Nephron (organoid): ENCODE results near the gene HRH1.

ENCODE experiments used
- H3K27ac Mint-ChIP-seq, 3 experiments: 2 replicates each; pipeline ENCODE4 v1.8.0; 2020; ENCODE audit warnings: mixed read lengths in 3 of 3, mild to moderate bottlenecking in 2 of 3, moderate library complexity in 1 of 3
- H3K27me3 Mint-ChIP-seq: 2 replicates; pipeline ENCODE4 v1.8.0; 2021; ENCODE audit warnings: low read depth, mild to moderate bottlenecking, moderate library complexity, mixed read lengths
- H3K36me3 Mint-ChIP-seq: 2 replicates; pipeline ENCODE4 v1.8.0; 2020; ENCODE audit warnings: low read depth, mixed read lengths
- H3K4me1 Mint-ChIP-seq: 2 replicates; pipeline ENCODE4 v1.8.0; 2020; ENCODE audit warnings: mixed read lengths
- H3K4me3 Mint-ChIP-seq, 3 experiments: 2 replicates each; pipeline ENCODE4 v1.8.0; 2020; ENCODE audit warnings: mild to moderate bottlenecking in 3 of 3, mixed read lengths in 3 of 3, moderate library complexity in 2 of 3
- H3K9me3 Mint-ChIP-seq: 2 replicates; pipeline ENCODE4 v1.8.0; 2020; ENCODE audit warnings: mixed read lengths
- TF ChIP-seq, protein P1 (sequence below), 3 experiments: fragments of 200-600 bp; sonication (generic); IDR thresholded peaks; one replicate each; pipeline ENCODE4 v1.5.0; 2021; ENCODE audit warnings: antibody characterized with exemption in 3 of 3; ENCODE audit not compliant: unreplicated experiment in 3 of 3

HRH1 gene

DNA sequence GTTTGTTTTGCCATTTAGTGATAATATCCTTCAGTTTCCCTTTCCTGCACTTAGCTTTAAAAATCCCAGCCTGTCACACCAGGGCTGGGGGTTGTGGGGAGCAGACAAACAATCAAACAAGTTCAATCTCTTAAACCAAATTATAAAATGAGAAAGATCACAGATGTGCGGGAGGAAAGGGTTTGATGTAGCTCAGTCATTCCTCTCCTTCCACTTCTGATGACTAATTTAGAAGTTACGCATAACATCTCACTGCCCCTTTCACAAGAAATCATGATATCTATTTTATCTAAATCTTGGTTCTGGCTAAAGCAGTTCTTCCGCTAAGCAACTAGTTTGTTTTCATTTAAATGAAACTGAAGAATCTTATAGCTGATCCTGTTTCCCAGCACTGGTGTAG is 83.8 kb downstream of the HRH1 start:
- H3K27me3 Mint-ChIP-seq: peaks cover 34% of the 10 kb centered on the region
- H3K4me1 Mint-ChIP-seq: no peaks in the 10 kb centered on the region
- H3K4me3 Mint-ChIP-seq: no peak overlapping the region
- H3K9me3 Mint-ChIP-seq: peaks cover 12% of the 10 kb centered on the region
- TF ChIP-seq, protein P1, sequence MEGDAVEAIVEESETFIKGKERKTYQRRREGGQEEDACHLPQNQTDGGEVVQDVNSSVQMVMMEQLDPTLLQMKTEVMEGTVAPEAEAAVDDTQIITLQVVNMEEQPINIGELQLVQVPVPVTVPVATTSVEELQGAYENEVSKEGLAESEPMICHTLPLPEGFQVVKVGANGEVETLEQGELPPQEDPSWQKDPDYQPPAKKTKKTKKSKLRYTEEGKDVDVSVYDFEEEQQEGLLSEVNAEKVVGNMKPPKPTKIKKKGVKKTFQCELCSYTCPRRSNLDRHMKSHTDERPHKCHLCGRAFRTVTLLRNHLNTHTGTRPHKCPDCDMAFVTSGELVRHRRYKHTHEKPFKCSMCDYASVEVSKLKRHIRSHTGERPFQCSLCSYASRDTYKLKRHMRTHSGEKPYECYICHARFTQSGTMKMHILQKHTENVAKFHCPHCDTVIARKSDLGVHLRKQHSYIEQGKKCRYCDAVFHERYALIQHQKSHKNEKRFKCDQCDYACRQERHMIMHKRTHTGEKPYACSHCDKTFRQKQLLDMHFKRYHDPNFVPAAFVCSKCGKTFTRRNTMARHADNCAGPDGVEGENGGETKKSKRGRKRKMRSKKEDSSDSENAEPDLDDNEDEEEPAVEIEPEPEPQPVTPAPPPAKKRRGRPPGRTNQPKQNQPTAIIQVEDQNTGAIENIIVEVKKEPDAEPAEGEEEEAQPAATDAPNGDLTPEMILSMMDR (IDR thresholded peaks at IDR 0.05; ENCODE audit: unreplicated experiment in 3 of 3): no peak
- no peaks in the 10 kb centered on the region for H3K36me3 Mint-ChIP-seq
- no peak overlapping the region for H3K27ac Mint-ChIP-seq

DNA sequence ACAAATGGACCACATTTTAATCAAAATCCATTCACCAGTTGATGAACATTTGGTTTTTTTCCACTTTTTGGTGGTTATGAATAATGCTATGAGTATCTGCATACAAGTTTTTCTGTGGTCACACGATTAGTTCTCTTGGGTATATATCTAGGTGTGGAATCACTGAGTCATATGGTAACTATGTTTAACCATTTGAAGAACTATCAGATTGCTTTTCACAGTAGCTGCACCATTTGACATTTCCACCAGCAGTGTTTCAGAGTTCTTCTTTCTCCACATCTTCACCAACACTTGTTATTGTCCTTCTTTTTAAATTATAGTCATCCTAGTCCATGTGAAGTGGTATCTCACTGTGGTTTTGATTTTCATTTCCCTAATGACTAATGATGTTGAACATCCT is 84.6 kb downstream of the HRH1 start:
- H3K4me1 Mint-ChIP-seq: no peaks in the 10 kb centered on the region
- H3K36me3 Mint-ChIP-seq: no peaks in the 10 kb centered on the region
- no peak overlapping the region for H3K4me3 Mint-ChIP-seq
- H3K27ac Mint-ChIP-seq: no peak overlapping the region
- TF ChIP-seq, protein P1 (IDR thresholded peaks at IDR 0.05; ENCODE audit: unreplicated experiment in 3 of 3): no peak
- H3K27me3 Mint-ChIP-seq: peaks cover 27% of the 10 kb centered on the region
- H3K9me3 Mint-ChIP-seq: peaks cover 12% of the 10 kb centered on the region

DNA sequence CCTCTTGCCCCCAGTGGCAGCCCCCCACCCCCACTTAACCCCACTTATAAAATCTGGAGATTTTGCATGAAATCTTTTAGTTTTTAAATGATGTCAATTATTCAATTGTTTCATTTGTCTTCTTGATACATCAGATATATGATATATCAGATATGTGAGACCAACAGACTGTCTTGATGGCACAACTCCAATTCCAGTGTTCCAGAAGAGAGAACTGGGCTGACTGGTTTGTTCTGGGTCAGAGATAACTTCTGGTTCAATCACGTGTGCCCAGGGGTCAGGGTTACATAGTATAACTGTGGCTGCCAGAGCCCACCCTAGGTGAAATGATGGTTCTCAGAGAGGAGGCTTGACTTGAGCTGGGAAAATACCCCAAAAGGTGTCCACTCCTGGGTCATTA is 85.5 kb downstream of the HRH1 start:
- TF ChIP-seq, protein P1 (IDR thresholded peaks at IDR 0.05; ENCODE audit: unreplicated experiment in 3 of 3): no peak
- H3K36me3 Mint-ChIP-seq: no peaks in the 10 kb centered on the region
- H3K9me3 Mint-ChIP-seq: peaks cover 12% of the 10 kb centered on the region
- peaks cover 19% of the 10 kb centered on the region for H3K27me3 Mint-ChIP-seq
- H3K4me1 Mint-ChIP-seq: no peaks in the 10 kb centered on the region
- H3K4me3 Mint-ChIP-seq: no peak overlapping the region
- H3K27ac Mint-ChIP-seq: no peak overlapping the region

DNA sequence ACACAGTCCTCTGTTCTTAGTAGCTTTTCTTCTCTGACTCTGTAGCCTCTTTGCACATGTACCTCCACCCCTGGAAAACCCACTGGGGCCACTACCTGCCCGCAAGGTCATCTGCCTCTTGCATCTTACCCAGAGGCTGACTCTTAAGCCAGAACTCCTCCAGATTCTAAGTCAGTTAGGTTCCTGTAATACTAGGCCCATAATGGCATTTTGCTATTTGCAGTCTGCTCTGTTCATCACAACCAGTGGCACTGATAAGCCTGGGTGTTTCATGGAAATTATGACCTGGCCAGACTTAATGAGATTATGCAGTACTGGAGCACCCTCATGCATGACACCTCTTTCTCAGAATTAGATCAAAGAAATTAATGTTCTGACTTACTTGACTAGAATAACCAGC is 86.2 kb downstream of the HRH1 start:
- Mint-ChIP-seq H3K9me3 (peaks cover 12% of the 10 kb centered on the region), H3K27ac (no peak overlapping the region), H3K4me1 (no peaks in the 10 kb centered on the region), H3K27me3 (peaks cover 15% of the 10 kb centered on the region), H3K4me3 (no peak overlapping the region), H3K36me3 (no peaks in the 10 kb centered on the region)
- TF ChIP-seq, protein P1 (IDR thresholded peaks at IDR 0.05; ENCODE audit: unreplicated experiment in 3 of 3): no peak

DNA sequence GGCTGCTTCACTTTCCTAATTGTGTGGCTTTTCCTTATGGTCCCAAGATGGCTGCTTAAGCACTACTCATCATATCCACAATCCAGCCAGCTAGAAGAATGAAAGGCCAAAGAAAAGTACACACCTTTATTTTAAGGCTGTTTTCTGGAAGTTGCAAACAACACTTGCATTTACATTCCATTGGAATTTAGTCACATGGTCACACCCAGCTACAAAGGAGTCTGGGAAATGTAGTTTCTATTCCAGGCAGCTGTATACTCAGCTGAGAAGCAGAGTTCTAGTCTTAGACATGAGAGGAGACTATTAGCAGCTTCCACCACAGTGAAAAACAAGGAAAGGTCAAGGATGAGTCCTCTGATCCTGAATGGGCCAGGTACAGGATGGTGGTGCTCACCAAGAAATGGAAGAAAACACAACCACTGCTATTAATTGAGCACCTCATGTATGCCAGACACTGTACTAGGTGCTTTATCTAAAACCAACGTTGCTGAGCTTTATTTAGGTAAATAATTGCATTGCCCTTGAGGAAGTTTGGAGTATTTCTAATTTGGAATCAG is 89.9 kb downstream of the HRH1 start:
- Mint-ChIP-seq H3K4me3 (no peak overlapping the region), H3K36me3 (no peaks in the 10 kb centered on the region), H3K4me1 (no peaks in the 10 kb centered on the region), H3K27me3 (no peaks in the 10 kb centered on the region), H3K9me3 (peaks cover 9% of the 10 kb centered on the region), H3K27ac (no peak overlapping the region)
- TF ChIP-seq, protein P1 (IDR thresholded peaks at IDR 0.05; ENCODE audit: unreplicated experiment in 3 of 3): no peak

DNA sequence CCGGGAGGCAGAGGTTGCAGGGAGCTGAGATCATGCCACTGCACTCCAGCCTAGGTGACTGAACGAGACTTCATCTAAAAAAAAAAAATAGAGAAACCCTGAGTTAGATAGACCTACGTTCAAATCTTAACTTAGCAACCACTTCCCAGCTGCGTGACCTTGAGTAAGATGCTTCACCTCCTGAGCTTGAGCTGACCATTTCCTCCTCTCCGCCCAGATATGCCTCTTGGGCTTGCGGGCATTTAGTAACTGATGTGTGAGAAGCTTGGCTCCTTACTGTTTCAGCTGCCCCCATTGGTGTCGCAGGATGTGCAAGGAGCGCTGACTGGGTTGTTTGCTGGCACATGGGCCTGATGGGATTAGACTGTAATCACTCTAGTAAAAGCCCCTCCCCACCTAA is 91.0 kb downstream of the HRH1 start:
- no peaks in the 10 kb centered on the region for H3K4me1 Mint-ChIP-seq
- no peak overlapping the region for H3K27ac Mint-ChIP-seq
- no peak overlapping the region for H3K4me3 Mint-ChIP-seq
- no peaks in the 10 kb centered on the region for H3K27me3 Mint-ChIP-seq
- TF ChIP-seq, protein P1 (IDR thresholded peaks at IDR 0.05; ENCODE audit: unreplicated experiment in 3 of 3): no peak
- no peaks in the 10 kb centered on the region for H3K36me3 Mint-ChIP-seq
- H3K9me3 Mint-ChIP-seq: peaks cover 4% of the 10 kb centered on the region
